ENCODE measurements around the gene GPR84. TPM values are rescaled to one million over a fixed set of nuclear protein-coding genes. Genes with fewer than 3 reads are reported as not detected.

GPR84 gene
- total and polyA plus RNA-seq, 2 of the 13 experiments (the other 11 are each of a cell fraction or from before 2014, with no cell fraction given): not detected

DNA sequence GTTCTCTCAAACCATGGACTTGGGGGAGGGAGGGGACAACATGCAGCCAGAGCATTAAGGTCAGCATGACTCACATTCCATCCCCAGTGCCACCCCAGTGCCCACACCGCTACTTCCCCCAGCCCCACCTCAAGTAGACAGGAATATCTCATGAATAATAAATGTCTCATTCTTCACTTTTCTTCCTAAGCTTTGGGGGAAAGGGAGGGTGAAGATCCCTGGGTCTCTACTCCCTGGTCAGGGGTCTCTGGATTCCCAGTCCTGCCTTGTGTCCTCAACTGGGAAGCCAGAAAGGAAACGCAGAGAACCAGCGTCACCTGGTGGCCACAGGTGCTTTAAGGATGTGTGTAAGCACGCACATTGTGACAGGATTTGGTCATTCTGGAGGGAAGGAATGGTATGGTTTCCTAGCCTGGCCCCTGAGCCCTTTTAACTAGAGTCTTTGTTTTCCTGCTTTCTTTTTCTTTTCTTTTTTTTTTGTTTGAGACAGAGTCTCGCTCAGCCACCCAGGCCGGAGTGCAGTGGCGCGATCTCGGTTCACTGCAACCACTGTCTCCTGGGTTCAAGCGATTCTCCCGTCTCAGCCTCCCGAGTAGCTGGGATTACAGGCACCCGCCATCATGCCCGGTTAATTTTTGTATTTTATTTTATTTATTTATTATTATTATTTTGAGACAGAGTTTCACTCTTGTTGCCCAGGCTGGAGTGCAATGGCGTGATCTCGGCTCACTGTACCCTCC is 3.4 kb downstream of the GPR84 start (continued):
- TF ChIP-seq, protein P1, sequence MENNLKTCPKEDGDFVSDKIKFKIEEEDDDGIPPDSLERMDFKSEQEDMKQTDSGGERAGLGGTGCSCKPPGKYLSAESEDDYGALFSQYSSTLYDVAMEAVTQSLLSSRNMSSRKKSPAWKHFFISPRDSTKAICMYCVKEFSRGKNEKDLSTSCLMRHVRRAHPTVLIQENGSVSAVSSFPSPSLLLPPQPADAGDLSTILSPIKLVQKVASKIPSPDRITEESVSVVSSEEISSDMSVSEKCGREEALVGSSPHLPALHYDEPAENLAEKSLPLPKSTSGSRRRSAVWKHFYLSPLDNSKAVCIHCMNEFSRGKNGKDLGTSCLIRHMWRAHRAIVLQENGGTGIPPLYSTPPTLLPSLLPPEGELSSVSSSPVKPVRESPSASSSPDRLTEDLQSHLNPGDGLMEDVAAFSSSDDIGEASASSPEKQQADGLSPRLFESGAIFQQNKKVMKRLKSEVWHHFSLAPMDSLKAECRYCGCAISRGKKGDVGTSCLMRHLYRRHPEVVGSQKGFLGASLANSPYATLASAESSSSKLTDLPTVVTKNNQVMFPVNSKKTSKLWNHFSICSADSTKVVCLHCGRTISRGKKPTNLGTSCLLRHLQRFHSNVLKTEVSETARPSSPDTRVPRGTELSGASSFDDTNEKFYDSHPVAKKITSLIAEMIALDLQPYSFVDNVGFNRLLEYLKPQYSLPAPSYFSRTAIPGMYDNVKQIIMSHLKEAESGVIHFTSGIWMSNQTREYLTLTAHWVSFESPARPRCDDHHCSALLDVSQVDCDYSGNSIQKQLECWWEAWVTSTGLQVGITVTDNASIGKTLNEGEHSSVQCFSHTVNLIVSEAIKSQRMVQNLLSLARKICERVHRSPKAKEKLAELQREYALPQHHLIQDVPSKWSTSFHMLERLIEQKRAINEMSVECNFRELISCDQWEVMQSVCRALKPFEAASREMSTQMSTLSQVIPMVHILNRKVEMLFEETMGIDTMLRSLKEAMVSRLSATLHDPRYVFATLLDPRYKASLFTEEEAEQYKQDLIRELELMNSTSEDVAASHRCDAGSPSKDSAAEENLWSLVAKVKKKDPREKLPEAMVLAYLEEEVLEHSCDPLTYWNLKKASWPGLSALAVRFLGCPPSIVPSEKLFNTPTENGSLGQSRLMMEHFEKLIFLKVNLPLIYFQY (CRISPR knock-in tag; IDR thresholded peaks at IDR 0.05; ENCODE audit: borderline replicate concordance): no peak
- TF ChIP-seq ZNF616 (CRISPR knock-in tag; IDR thresholded peaks at IDR 0.05; ENCODE audit: low read depth): no peak
- no peak for TF ChIP-seq PITX1 (CRISPR knock-in tag; IDR thresholded peaks at IDR 0.05)
- TF ChIP-seq ZNF33B (CRISPR knock-in tag; IDR thresholded peaks at IDR 0.05): peak; percentile 52; the same call in 1 of the 2 replicates
- peak; percentile 26; the same call in 1 of the 2 replicates for TF ChIP-seq GABPB1 (CRISPR knock-in tag; IDR thresholded peaks at IDR 0.05)
- TF ChIP-seq CC2D1A (CRISPR knock-in tag; IDR thresholded peaks at IDR 0.05): no peak
- TF ChIP-seq, protein P2, sequence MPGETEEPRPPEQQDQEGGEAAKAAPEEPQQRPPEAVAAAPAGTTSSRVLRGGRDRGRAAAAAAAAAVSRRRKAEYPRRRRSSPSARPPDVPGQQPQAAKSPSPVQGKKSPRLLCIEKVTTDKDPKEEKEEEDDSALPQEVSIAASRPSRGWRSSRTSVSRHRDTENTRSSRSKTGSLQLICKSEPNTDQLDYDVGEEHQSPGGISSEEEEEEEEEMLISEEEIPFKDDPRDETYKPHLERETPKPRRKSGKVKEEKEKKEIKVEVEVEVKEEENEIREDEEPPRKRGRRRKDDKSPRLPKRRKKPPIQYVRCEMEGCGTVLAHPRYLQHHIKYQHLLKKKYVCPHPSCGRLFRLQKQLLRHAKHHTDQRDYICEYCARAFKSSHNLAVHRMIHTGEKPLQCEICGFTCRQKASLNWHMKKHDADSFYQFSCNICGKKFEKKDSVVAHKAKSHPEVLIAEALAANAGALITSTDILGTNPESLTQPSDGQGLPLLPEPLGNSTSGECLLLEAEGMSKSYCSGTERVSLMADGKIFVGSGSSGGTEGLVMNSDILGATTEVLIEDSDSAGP (CRISPR knock-in tag; IDR thresholded peaks at IDR 0.05; ENCODE audit: borderline replicate concordance): no peak
- TF ChIP-seq DR1 (CRISPR knock-in tag; IDR thresholded peaks at IDR 0.05): no peak
- TF ChIP-seq NFYB (CRISPR knock-in tag; IDR thresholded peaks at IDR 0.05): no peak
- TF ChIP-seq ZNF234 (CRISPR knock-in tag; conservative IDR thresholded peaks at IDR 0.05): no peak
- 0 out of 2 replicates have a peak, but pooled peaks have one; percentile 74 for TF ChIP-seq NFATC3 (CRISPR knock-in tag; IDR thresholded peaks at IDR 0.05)
- TF ChIP-seq, protein P3, sequence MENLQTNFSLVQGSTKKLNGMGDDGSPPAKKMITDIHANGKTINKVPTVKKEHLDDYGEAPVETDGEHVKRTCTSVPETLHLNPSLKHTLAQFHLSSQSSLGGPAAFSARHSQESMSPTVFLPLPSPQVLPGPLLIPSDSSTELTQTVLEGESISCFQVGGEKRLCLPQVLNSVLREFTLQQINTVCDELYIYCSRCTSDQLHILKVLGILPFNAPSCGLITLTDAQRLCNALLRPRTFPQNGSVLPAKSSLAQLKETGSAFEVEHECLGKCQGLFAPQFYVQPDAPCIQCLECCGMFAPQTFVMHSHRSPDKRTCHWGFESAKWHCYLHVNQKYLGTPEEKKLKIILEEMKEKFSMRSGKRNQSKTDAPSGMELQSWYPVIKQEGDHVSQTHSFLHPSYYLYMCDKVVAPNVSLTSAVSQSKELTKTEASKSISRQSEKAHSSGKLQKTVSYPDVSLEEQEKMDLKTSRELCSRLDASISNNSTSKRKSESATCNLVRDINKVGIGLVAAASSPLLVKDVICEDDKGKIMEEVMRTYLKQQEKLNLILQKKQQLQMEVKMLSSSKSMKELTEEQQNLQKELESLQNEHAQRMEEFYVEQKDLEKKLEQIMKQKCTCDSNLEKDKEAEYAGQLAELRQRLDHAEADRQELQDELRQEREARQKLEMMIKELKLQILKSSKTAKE (CRISPR knock-in tag; IDR thresholded peaks at IDR 0.05; ENCODE audit: borderline replicate concordance): no peak
- TF ChIP-seq, protein P4, sequence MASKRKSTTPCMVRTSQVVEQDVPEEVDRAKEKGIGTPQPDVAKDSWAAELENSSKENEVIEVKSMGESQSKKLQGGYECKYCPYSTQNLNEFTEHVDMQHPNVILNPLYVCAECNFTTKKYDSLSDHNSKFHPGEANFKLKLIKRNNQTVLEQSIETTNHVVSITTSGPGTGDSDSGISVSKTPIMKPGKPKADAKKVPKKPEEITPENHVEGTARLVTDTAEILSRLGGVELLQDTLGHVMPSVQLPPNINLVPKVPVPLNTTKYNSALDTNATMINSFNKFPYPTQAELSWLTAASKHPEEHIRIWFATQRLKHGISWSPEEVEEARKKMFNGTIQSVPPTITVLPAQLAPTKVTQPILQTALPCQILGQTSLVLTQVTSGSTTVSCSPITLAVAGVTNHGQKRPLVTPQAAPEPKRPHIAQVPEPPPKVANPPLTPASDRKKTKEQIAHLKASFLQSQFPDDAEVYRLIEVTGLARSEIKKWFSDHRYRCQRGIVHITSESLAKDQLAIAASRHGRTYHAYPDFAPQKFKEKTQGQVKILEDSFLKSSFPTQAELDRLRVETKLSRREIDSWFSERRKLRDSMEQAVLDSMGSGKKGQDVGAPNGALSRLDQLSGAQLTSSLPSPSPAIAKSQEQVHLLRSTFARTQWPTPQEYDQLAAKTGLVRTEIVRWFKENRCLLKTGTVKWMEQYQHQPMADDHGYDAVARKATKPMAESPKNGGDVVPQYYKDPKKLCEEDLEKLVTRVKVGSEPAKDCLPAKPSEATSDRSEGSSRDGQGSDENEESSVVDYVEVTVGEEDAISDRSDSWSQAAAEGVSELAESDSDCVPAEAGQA (IDR thresholded peaks at IDR 0.05; ENCODE audit: low read depth): no peak
- TF ChIP-seq, protein P4 (CRISPR knock-in tag; IDR thresholded peaks at IDR 0.05; ENCODE audit: borderline replicate concordance): no peak
